Lower leg skin (tissue), 4 donors: ENCODE results near the gene P2RX6. TPM values are rescaled to one million over a fixed set of nuclear protein-coding genes. Genes with fewer than 3 reads are reported as not detected.
"Not testable (repeated sequence)": the region's sequence is repeated elsewhere in the genome, so short reads cannot be mapped to it uniquely, and the experiment has no call there.

ENCODE experiments used
- DNase-seq, 2 donors: peaks; one replicate each; pipeline ENCODE4 v3.0.0-alpha.2; 2019; ENCODE audit warnings: low spot score in 2 of 2
- H3K4me3 ChIP-seq: fragments of 200-600 bp; sonication (generic); 2 replicates; pipeline ENCODE4 v1.5.1; 2017; ENCODE audit warnings: mild to moderate bottlenecking, low read depth; ENCODE audit not compliant: poor library complexity, severe bottlenecking
- CTCF ChIP-seq, 3 donors: fragments of 450-650 bp; IDR thresholded peaks; one replicate each; pipeline ENCODE4 v1.5.1; 2016; ENCODE audit warnings: antibody characterized with exemption in 3 of 3, mild to moderate bottlenecking in 3 of 3, moderate library complexity in 2 of 3
- POLR2A ChIP-seq, 2 donors: fragments of 450-650 bp; IDR thresholded peaks; one replicate each; pipeline ENCODE4 v1.6.1; 2016 to 2017; ENCODE audit warnings: antibody characterized with exemption in 2 of 2, mild to moderate bottlenecking in 1 of 2, moderate library complexity in 1 of 2
- WGBS, 2 donors: methylation state at CpG; one replicate each; pipeline ENCODE4 v1.1.5; 2018; 5-methylcytosine and 5-hydroxymethylcytosine counted together
- intact Hi-C: fragments of 100-400 bp; cut with DNase I; formaldehyde crosslinking; loops from one replicate; pipeline ENCODE4 v1.15.0; 2023; ENCODE audit warnings: low total_unique reads
- total RNA-seq, 4 donors: library from RNA; depleted of rRNA; stranded (reverse); fragments of >200 nt; gene quantifications; one replicate each; pipeline ENCODE4 v1.1.0, GENCODE V29; 2016

Gene P2RX6
- total RNA-seq, 4 donors from 2014 or later: 0.12 to 2.6 (median 0.87) TPM

- TF ChIP-seq POLR2A (IDR thresholded peaks at IDR 0.05) (no peak), CTCF (IDR thresholded peaks at IDR 0.05) (no peak)
- 86 to 88% methylated on average over 15 of the region's 15 CpGs for WGBS, 2 donors
- intact Hi-C loops: no loop called here
- H3K4me3 ChIP-seq: no peak overlapping the region
- DNase-seq: no peak
These were observed 39.2 kb downstream of the P2RX6 start for GRCh38 chr22:21054046-21054713.

GRCh38 chr22:21054714-21055563 is 40.0 kb downstream of the P2RX6 start:
- TF ChIP-seq CTCF (IDR thresholded peaks at IDR 0.05): no peak
- no peak for TF ChIP-seq POLR2A (IDR thresholded peaks at IDR 0.05)
- 79 to 81% methylated on average over 10 to 11 of the region's 11 CpGs for WGBS, 2 donors
- DNase-seq: no peak

GRCh38 chr22:21055564-21055834 is 40.5 kb downstream of the P2RX6 start:
- DNase-seq: no peak
- intact Hi-C loops: no loop called here
- no peak for TF ChIP-seq POLR2A (IDR thresholded peaks at IDR 0.05)
- TF ChIP-seq CTCF (IDR thresholded peaks at IDR 0.05): no peak
- 42 to 63% methylated on average over 3 to 4 of the region's 4 CpGs for WGBS, 2 donors
- H3K4me3 ChIP-seq: no peak overlapping the region

More at GRCh38 chr22:21054714-21055563, 40.0 kb downstream of the P2RX6 start:
- intact Hi-C loops: no loop called here
- no peak overlapping the region for H3K4me3 ChIP-seq

- no peak for DNase-seq
- intact Hi-C loops: no loop called here
- TF ChIP-seq POLR2A (IDR thresholded peaks at IDR 0.05) (no peak), CTCF (IDR thresholded peaks at IDR 0.05) (no peak)
- H3K4me3 ChIP-seq: no peak overlapping the region
- WGBS, 2 donors: 49 to 56% methylated on average over 7 of the region's 7 CpGs
These were observed 40.9 kb downstream of the P2RX6 start for GRCh38 chr22:21055880-21056319.

GRCh38 chr22:21060363-21060762 is 45.4 kb downstream of the P2RX6 start:
- DNase-seq, intact Hi-C loops, H3K4me3 ChIP-seq: not testable (repeated sequence)
- WGBS, 2 donors: 74 to 82% methylated on average over 7 to 8 of the region's 8 CpGs

- 89 to 90% methylated on average over 17 to 18 of the region's 18 CpGs for WGBS, 2 donors
- intact Hi-C loops, DNase-seq, H3K4me3 ChIP-seq: not testable (repeated sequence)
These were observed 46.8 kb downstream of the P2RX6 start for GRCh38 chr22:21061660-21062321.

GRCh38 chr22:21064425-21064824 is 49.5 kb downstream of the P2RX6 start:
- H3K4me3 ChIP-seq, DNase-seq, intact Hi-C loops: not testable (repeated sequence)
- 67 to 74% methylated on average over 11 of the region's 11 CpGs for WGBS, 2 donors
